ENCODE data around the gene FGL2. TPM values are rescaled to one million over a fixed set of nuclear protein-coding genes. Genes with fewer than 3 reads are reported as not detected.

The FGL2 gene
- polyA plus RNA-seq, 2 of the 4 experiments (the other 2 are of a cell fraction) = not detected

GRCh38 chr7:77242068-77242467 lies 42.4 kb upstream of the FGL2 start:
- no peak overlapping the region for H3K4me2 ChIP-seq
- DNase-seq (ENCODE audit: low read depth in 1 of 2, low spot score in 1 of 2) (no peak), ATAC-seq (no peak), FAIRE-seq (no peak)
- WGBS (ENCODE audit: missing lambda C conversion rate) = 91% methylated on average over 2 of the region's 2 CpGs
- CTCF ChIA-PET = no interaction called here
- H3K27ac ChIP-seq = no peak overlapping the region
- H3K4me3 ChIP-seq = no peak overlapping the region
- H3K9me3 ChIP-seq = no peaks in the 10 kb centered on the region
- TF ChIP-seq ZC3H11A (IDR thresholded peaks at IDR 0.05) (no peak), BHLHE40 (IDR thresholded peaks at IDR 0.05; ENCODE audit: low read depth, low read length) (no peak), MAZ (IDR thresholded peaks at IDR 0.05; ENCODE audit: borderline replicate concordance, low read depth, low read length) (no peak), E2F6 (IDR thresholded peaks at IDR 0.05; ENCODE audit: borderline replicate concordance, low read depth) (no peak), RCOR1 (IDR thresholded peaks at IDR 0.05; ENCODE audit: low read depth, low read length) (no peak)
- POLR2A ChIA-PET = no interaction called here
- H3K4me1 ChIP-seq = no peaks in the 10 kb centered on the region

- no peak overlapping the region for H3K4me2 ChIP-seq
- no peaks in the 10 kb centered on the region for H3K4me1 ChIP-seq
- WGBS (ENCODE audit: missing lambda C conversion rate) = 95% methylated on average over 3 of the region's 3 CpGs
- H3K4me3 ChIP-seq = no peak overlapping the region
- H3K27ac ChIP-seq = no peak overlapping the region
- ChIA-PET CTCF (interaction anchor here (0.5 kb wide), 1 partner anchor 12 kb away, joined by 3 read pairs; no protein-coding TSS in a partner anchor), POLR2A (no interaction called here)
- TF ChIP-seq POLR2AphosphoS2 (conservative IDR thresholded peaks at IDR 0.05; ENCODE audit: low read length) (no peak), RAD21 (conservative IDR thresholded peaks at IDR 0.05 in 1 of 2, IDR thresholded peaks at IDR 0.05 in 1 of 2) (no peak), SREBF2 (IDR thresholded peaks at IDR 0.05) (no peak), HOXA7 (CRISPR knock-in tag; IDR thresholded peaks at IDR 0.05) (no peak), E2F6 (IDR thresholded peaks at IDR 0.05; ENCODE audit: borderline replicate concordance, low read depth) (no peak), REST (IDR thresholded peaks at IDR 0.05) (no peak), RCOR1 (IDR thresholded peaks at IDR 0.05; ENCODE audit: low read depth, low read length) (no peak), GATA3 (IDR thresholded peaks at IDR 0.05; ENCODE audit: borderline replicate concordance) (no peak), MAZ (IDR thresholded peaks at IDR 0.05; ENCODE audit: borderline replicate concordance, low read depth, low read length) (no peak), FOSL2 (IDR thresholded peaks at IDR 0.05) (no peak), FOSL2 (CRISPR knock-in tag; IDR thresholded peaks at IDR 0.05) (no peak)
- FAIRE-seq (no peak), DNase-seq (ENCODE audit: low read depth in 1 of 2, low spot score in 1 of 2) (no peak), ATAC-seq (no peak)
- no peaks in the 10 kb centered on the region for H3K9me3 ChIP-seq
These were observed 39.9 kb upstream of the FGL2 start for GRCh38 chr7:77239471-77239870.

- CTCF ChIA-PET = interaction anchor here (0.5 to 1.6 kb wide), 4 partner anchors 8 to 114 kb away, joined by 3 to 9 read pairs (median 3); no protein-coding TSS in a partner anchor
- no peak for DNase-seq (ENCODE audit: low read depth in 1 of 2, low spot score in 1 of 2)
- no peak for ATAC-seq
- no peak for FAIRE-seq
- 69% methylated on average over 2 of the region's 2 CpGs for WGBS (ENCODE audit: missing lambda C conversion rate)
- Histone ChIP-seq H3K4me1 (no peaks in the 10 kb centered on the region), H3K9me3 (no peaks in the 10 kb centered on the region), H3K4me2 (no peak overlapping the region), H3K27ac (no peak overlapping the region), H3K4me3 (no peak overlapping the region)
- POLR2A ChIA-PET = no interaction called here
- no peak for TF ChIP-seq TP53 (CRISPR knock-in tag; IDR thresholded peaks at IDR 0.05)
- TF ChIP-seq MYC (IDR thresholded peaks at IDR 0.05; ENCODE audit: borderline replicate concordance, low read length) = no peak
- TF ChIP-seq HOXB13 (CRISPR knock-in tag; IDR thresholded peaks at IDR 0.05; ENCODE audit: low read depth) = no peak
- TF ChIP-seq PBX3 (IDR thresholded peaks at IDR 0.05) = no peak
These were observed 39.1 kb upstream of the FGL2 start for GRCh38 chr7:77238703-77239136.

Data from A549 (cell line).